Measurements from ENCODE around the gene VCAN.

Gene VCAN

GRCh38 chr5:83494087-83494620 is 22.6 kb downstream of the VCAN start:
- no peak for FAIRE-seq

DNA sequence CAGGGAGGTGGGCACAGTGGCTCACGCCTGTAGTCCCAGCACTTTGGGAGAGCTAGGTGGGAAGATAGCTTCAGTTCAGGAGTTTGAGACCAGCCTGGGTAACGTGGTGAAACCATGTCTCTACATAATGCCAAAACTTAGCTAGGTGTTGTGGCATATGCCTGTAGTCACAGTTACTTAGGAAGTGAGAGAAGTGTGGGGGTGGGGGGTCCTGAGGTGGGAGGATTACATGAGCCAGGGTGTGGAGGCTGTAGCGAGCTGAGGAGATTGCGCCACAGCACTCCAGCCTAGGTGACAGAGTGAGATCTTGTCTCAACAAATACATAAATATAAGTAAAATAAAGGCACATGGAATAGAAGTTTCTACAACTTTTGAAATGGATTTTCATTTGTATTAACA is 23.1 kb downstream of the VCAN start:
- DNase-seq (ENCODE audit: insufficient read length, low spot score) = no peak
- FAIRE-seq = no peak

More at GRCh38 chr5:83494087-83494620, 22.6 kb downstream of the VCAN start:
- DNase-seq (ENCODE audit: insufficient read length, low spot score) = no peak

GRCh38 chr5:83496626-83497025 is 25.1 kb downstream of the VCAN start:
- DNase-seq (ENCODE audit: insufficient read length, low spot score) (no peak), FAIRE-seq (no peak)

- FAIRE-seq (no peak), DNase-seq (ENCODE audit: insufficient read length, low spot score) (no peak)
These were observed 27.0 kb downstream of the VCAN start for GRCh38 chr5:83498585-83498984.

DNA sequence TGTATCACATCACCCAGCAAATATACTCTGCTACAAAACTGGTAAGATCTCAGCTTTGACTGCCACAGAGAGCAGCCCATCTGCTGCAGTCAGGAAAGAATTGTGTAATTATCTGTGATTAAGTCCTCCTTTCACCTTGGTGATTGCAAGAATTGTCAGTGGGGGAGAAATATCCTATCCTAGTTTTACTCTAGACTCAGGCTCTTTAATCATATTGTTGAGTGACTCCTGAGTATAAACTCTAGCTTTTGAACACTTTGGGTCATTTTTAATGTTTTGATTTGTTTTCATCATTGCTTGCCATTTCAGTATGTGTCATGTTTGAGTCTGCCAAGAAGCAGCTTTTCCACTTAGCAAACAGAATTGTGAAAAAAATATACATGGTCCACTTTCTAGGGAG is 32.1 kb downstream of the VCAN start:
- FAIRE-seq = no peak
- no peak for DNase-seq (ENCODE audit: insufficient read length, low spot score)

GRCh38 chr5:83507431-83507830 is 35.9 kb downstream of the VCAN start:
- FAIRE-seq (no peak), DNase-seq (ENCODE audit: insufficient read length, low spot score) (no peak)

- DNase-seq (ENCODE audit: insufficient read length, low spot score) (no peak), FAIRE-seq (no peak)
These were observed 38.0 kb downstream of the VCAN start for GRCh38 chr5:83509540-83509939.

DNA sequence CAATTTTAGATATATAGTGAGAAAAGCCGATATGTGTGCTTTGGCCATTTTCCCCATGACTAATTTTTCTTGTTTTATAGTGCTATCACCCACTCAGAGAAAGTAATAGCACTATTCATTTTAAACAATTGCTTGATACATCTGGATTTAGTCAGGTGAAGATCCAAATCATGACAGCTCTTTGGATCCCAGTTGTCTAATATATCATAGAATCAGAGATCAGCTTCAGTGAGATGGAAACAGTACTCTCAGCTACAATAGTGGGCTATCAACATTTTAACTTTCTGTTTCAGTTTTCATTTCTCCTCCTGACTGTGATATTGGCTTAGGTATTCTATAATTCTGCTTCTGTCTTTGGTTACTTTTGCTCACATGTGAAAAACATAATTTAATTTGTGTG is 38.7 kb downstream of the VCAN start:
- FAIRE-seq (no peak), DNase-seq (ENCODE audit: insufficient read length, low spot score) (no peak)

DNA sequence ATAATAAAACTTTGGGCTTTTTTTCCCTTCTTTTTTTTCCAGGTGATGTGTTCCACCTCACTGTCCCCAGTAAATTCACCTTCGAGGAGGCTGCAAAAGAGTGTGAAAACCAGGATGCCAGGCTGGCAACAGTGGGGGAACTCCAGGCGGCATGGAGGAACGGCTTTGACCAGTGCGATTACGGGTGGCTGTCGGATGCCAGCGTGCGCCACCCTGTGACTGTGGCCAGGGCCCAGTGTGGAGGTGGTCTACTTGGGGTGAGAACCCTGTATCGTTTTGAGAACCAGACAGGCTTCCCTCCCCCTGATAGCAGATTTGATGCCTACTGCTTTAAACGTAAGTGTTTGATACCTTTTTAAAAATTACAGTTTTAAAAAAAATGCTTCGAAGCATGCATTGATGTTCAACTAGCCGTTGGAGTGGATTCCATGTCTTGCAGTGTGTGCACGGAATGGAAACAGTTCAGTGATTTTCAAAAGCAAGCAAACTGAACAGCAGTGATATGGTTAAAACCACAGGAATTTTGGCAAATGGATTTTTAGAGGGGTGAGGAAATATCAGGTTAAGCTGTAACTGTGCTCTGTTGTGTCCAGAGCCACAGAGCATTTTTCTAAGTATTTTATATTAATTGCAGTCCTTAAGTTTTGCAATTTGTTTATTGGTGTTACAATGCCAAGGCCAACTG is 40.7 kb downstream of the VCAN start:
- DNase-seq (ENCODE audit: insufficient read length, low spot score) (no peak), FAIRE-seq (no peak)

DNA sequence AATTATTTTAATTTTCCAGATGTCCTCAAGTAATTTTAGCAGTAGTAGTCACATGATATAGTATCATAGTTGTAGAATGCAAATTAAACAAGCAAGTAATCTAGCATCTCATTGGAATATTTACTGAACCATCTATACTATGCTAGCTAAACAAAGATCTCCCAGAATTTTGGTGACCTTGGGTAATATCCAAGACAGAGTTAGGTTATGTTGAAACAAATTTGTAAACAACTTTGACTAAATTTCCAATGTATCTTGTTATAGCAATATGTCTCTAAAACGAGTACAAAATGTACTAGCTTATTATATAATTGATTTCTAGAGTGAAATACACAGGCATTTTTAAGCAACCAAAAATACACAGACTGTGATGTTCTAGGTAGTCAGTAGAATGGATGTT is 41.5 kb downstream of the VCAN start:
- FAIRE-seq (no peak), DNase-seq (ENCODE audit: insufficient read length, low spot score) (no peak)

GRCh38 chr5:83513491-83513890 is 41.9 kb downstream of the VCAN start:
- no peak for DNase-seq (ENCODE audit: insufficient read length, low spot score)
- FAIRE-seq = no peak

DNA sequence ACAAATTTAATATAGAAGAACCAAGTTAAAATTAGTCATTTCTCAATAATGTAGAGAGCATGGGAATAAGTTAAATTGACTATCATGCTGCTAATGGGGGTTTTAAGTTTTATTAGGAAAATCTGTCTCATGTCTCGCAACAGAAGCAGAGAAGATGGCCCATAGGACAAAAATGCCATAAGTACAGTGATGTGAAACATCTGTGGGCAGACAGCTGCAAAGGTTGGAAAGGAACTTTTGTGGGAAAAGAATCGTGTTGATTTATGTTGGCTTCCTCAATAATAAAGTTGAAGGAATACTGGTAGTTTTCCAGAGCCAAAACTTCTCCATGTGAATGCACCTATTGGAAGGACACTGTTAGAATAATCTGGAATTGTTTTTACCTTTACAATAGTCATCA is 44.8 kb downstream of the VCAN start:
- FAIRE-seq (no peak), DNase-seq (ENCODE audit: insufficient read length, low spot score) (no peak)

DNA sequence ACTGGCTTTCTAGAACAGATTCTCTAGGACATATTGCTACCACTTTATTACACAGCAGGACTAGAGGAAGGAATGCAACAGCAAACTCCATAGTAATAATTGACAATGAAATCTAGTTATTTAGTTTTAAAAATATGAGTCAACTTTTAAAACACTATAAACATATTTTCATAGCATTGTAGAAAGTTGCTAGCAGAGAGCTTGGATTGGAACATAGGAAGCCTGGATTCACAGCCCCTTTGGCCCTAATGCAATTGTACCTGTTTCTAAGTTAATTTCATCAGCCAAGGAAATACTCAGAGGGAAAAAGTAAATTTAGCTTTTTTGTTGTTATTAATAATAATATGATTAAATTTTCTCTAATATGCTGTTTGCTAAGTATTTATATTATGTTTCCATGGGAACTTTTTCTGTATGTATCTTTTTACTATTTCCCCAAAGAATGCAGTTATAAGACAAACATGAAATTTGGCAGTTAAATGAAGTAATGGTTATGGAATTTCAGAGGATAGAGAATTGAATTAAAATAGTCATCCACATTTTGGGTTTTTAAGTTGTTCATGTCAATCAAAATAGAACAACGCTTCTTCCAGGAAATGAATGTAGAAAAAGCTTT is 45.6 kb downstream of the VCAN start:
- DNase-seq (ENCODE audit: insufficient read length, low spot score) (no peak), FAIRE-seq (no peak)

DNA sequence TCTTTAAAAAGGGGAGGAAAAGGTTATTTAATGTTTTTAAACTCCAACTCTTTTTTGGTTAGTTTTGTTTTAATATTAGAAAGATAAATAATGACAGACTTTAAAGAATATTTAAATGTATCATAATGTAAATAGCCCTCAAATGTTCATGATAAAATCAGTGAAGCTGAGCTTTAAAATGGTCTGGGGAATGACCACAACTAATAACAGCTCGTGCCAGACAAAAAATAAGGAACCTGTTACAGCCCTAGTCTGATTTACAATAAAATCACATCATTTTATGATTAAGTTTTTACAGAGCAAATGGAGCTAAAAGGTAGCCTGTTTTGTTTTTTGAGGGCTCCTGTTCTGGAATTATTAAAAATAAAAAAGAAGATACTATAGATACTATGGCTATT is 46.1 kb downstream of the VCAN start:
- DNase-seq (ENCODE audit: insufficient read length, low spot score) (no peak), FAIRE-seq (no peak)

- FAIRE-seq (no peak), DNase-seq (ENCODE audit: insufficient read length, low spot score) (no peak)
These were observed 46.9 kb downstream of the VCAN start for GRCh38 chr5:83518319-83519061.

DNA sequence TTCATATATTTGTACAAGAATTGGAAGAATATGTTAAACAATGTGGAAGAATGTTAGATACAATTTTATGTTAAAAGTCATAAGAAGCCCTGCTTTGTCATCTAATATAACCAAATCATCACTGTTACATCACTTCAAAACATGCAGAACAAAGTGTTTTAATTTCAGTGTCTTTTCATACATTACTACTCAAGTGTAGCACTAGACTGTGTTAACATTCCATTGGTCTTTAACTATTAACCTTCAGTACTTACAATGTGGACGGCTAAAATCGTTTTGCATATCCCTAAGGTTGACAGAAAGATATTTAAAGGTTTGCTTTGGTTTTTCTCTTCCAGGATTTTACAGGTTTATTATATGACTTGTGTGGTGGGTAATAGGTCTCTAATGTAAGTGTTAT is 50.9 kb downstream of the VCAN start:
- FAIRE-seq (no peak), DNase-seq (ENCODE audit: insufficient read length, low spot score) (no peak)

DNA sequence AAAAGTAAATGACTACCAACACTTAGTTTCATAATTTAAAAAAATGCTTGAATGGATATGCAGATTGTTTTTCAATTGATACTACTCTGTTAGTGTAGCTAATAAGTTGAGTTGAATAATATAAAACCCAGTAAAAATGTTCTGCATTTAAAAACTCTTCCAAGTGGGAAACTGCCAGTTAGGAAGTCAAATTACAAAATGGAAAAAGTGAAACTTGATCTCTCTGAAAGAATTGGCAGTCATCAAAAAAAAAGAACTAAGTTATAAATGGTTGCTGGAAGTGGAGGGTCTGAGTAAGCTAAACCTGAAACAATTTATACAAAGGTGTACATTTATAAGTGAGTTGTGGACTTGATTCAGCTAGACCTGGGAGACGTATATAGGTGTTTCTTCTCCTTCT is 52.4 kb downstream of the VCAN start:
- no peak for FAIRE-seq
- DNase-seq (ENCODE audit: insufficient read length, low spot score) = no peak

- DNase-seq (ENCODE audit: insufficient read length, low spot score) (no peak), FAIRE-seq (no peak)
These were observed 52.8 kb downstream of the VCAN start for GRCh38 chr5:83524345-83524744.

- no peak for DNase-seq (ENCODE audit: insufficient read length, low spot score)
These were observed 53.4 kb downstream of the VCAN start for GRCh38 chr5:83524991-83525390.

GRCh38 chr5:83526289-83526688 is 54.7 kb downstream of the VCAN start:
- FAIRE-seq (no peak), DNase-seq (ENCODE audit: insufficient read length, low spot score) (no peak)

More at GRCh38 chr5:83524991-83525390, 53.4 kb downstream of the VCAN start:
- no peak for FAIRE-seq

- no peak for FAIRE-seq
These were observed 55.7 kb downstream of the VCAN start for GRCh38 chr5:83527221-83527620.

More at GRCh38 chr5:83527221-83527620, 55.7 kb downstream of the VCAN start:
- DNase-seq (ENCODE audit: insufficient read length, low spot score) = no peak

Data from HTR-8/SVneo (cell line).